GM21717 (cell line): ENCODE measurements around the gene CSPG4.
"Not testable (repeated sequence)": the region's sequence is repeated elsewhere in the genome, so short reads cannot be mapped to it uniquely, and the experiment has no call there.

Experiments
- ATAC-seq: cut with Tn5 transposase; IDR thresholded peaks from one replicate; pipeline ENCODE4 v1.9.1; 2021; ENCODE audit warnings: mild to moderate bottlenecking, moderate library complexity; ENCODE audit not compliant: unreplicated experiment

The CSPG4 gene, protein sequence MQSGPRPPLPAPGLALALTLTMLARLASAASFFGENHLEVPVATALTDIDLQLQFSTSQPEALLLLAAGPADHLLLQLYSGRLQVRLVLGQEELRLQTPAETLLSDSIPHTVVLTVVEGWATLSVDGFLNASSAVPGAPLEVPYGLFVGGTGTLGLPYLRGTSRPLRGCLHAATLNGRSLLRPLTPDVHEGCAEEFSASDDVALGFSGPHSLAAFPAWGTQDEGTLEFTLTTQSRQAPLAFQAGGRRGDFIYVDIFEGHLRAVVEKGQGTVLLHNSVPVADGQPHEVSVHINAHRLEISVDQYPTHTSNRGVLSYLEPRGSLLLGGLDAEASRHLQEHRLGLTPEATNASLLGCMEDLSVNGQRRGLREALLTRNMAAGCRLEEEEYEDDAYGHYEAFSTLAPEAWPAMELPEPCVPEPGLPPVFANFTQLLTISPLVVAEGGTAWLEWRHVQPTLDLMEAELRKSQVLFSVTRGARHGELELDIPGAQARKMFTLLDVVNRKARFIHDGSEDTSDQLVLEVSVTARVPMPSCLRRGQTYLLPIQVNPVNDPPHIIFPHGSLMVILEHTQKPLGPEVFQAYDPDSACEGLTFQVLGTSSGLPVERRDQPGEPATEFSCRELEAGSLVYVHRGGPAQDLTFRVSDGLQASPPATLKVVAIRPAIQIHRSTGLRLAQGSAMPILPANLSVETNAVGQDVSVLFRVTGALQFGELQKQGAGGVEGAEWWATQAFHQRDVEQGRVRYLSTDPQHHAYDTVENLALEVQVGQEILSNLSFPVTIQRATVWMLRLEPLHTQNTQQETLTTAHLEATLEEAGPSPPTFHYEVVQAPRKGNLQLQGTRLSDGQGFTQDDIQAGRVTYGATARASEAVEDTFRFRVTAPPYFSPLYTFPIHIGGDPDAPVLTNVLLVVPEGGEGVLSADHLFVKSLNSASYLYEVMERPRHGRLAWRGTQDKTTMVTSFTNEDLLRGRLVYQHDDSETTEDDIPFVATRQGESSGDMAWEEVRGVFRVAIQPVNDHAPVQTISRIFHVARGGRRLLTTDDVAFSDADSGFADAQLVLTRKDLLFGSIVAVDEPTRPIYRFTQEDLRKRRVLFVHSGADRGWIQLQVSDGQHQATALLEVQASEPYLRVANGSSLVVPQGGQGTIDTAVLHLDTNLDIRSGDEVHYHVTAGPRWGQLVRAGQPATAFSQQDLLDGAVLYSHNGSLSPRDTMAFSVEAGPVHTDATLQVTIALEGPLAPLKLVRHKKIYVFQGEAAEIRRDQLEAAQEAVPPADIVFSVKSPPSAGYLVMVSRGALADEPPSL (N-terminal part only)

DNA sequence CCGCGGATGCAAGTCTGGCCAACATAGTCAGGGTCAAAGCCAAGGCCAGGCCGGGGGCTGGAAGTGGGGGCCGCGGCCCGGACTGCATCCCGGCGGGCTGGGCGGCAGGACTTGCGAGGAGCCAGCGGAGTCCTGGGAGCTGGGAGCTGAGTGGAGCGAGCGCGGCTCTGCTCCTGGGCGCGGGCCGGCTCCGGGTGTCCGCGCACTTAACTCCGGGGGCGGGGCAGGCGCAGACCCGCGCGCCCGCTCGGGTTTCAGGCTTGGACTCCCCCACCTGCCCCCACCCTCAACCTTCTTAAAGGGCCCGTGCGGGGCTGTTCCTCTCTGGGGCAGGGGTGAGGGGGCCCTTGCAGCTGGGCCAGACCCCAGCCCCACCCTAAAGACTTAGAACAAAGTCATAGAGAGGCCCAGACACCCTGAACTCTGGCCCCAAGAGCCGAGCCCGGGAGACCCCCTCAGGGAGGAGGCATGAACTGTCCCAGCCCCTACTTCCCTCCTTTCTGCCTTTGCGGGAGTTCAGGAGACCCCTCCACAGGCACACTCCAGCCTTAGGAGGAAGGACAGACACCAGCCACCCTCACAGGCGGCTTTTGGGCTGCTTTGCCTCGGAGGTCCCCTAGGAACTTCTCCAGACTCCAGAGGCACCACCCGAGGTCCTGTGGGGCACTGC, at the start of gene CSPG4:
Gene CSPG4, minus strand, starts transcription at position 181 of the 670 bp plus-strand sequence. Its CDS starts 93 bp downstream, at position 88.
- ATAC-seq: no peak

DNA sequence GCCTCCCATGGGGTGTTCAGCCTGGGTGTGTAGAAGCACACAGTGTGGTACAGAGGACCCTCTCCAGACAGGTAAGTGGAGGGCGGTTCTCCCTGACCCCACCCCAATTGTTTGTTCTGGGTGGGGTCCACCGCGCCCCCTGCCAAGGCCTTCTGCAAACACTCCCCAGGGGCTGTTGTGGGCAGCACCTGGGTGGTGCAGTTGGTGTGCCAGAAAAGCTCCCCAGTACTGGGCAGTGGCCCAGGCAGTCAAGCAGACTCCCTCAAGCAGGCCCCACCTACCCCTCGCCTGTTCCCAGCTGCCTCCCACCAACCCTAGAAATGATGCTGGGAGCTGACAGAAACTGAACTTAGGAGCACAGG, 49.7 kb upstream of the CSPG4 start:
- not testable (repeated sequence) for ATAC-seq

DNA sequence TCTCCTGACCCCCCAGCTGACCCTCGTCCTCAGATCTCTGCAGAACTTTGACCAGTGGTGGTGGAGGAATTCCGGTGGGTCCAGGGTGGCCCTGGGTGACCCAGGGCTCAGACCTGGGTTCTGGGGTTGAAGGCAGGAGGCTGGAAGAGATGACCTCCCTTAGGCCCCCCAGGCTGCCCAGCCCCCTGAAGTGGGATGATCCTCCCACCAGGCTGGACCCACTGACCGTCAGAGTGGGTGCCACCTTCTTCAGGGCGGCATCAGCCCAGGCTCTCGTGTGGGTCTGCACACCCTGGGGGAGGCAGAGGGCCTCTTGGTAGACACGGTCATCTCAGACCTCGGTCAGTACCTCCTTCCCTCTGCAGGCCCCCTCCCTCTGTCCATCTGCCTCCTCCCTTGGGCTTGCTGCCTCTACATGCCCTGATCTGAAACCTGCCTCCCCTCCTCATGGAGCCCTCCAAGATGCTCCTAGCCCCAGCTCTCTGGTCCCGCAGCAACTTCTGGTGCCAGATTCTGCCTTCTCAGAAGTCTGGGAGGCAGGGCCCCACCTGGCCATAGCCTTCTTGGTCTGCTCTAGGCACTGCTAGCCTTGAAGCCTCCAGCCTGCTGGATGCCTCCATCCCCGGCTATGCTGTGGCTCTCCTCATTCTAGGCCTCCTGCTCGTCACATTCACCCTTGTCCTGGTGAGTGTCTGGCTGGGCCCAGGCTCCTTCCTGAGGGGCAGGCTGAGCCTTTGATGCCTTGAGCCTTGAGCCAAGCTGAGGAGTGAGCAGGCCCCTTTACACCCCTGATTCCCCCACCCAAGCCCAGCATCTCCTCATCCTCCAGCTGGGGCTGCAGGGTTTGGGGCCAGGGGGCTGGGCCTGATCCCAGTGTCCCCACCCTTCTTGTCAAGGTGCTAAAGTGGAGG, 49.1 kb upstream of the CSPG4 start:
- no peak for ATAC-seq

DNA sequence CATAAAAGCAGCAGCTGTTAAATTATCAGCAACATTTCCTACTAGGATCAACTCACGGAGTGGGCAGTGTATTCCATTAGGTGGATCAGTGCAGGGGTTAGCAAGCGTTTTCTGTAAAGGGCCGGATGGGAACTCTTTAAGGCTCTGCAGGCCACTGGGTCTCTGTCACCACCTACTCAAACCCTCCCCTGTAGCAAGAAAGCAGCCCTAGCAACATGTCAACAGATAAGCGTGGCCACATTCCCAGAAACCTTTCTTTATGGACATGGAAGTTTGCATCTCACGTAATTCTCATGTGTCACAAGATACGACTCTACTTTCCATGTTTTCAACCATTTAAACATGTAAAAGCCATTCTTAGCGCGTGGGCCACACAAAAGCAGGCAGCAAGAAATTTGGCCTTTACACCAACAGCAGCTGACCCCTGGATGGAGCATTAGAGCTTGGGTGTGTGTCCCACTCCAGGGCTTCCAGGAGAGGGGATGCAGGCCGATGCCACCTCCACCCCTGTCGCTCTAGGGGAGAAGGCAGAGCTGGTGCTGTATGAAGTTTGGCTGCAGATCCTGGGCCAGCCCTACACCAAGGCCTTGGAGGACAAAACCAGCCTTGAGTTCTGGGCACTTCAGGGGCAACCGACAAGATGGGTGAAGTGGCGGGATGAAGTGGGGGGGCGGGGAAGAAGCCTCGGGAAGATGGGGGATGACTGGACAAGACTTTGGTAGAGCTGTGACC, 48.2 kb upstream of the CSPG4 start:
- ATAC-seq: no peak

DNA sequence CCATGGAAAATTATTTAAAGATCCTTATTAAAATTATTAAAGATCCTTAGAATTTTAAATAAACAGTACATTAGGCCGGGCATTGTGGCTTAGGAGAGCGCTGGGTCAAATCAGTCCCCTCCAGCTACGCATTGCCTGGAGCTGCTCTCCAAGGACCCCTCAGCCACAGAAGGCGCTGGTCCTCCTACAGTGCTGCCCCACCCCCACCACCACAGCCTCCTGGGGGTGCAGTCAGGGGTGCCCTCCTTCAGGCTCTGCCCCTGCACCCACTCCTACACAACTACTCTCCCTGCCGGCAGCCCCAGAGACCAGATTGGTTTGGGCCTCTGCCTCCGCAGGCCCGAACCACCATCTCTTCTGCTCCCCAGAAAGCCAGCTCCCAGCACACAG, 47.5 kb upstream of the CSPG4 start:
- not testable (repeated sequence) for ATAC-seq

DNA sequence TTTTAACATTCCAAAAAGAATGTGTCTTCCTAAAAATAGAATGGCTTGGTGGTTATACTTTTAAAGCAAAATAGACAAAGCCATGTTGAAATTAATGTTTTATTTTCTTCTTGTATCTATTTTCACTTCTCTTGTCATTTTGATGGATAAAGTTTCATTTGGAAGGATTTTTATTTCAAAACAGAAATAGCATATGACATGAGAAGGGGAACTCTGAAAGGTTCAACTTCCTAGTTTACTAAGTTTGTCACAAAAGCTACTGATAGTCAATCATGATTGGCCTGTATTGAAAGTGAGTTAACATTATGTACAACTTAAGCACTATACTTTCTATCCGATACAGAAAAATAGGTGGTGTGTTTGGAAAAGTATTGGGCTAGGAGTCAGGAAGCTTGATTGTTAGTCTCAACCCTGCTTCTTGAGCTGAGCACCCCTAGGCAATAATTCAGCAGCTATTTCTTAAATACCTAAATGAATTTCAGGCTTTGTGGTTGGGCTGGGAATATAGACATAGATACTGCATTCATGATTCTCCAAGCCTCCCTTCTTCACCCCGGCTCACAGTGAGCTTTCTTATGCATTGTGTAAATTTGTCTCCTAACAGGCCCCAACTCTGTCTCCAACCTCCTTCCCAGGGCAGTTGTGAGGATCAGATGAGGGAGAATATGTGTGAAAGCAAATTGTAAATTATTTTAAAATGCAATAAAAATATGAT, 46.9 kb upstream of the CSPG4 start:
- ATAC-seq: no peak

DNA sequence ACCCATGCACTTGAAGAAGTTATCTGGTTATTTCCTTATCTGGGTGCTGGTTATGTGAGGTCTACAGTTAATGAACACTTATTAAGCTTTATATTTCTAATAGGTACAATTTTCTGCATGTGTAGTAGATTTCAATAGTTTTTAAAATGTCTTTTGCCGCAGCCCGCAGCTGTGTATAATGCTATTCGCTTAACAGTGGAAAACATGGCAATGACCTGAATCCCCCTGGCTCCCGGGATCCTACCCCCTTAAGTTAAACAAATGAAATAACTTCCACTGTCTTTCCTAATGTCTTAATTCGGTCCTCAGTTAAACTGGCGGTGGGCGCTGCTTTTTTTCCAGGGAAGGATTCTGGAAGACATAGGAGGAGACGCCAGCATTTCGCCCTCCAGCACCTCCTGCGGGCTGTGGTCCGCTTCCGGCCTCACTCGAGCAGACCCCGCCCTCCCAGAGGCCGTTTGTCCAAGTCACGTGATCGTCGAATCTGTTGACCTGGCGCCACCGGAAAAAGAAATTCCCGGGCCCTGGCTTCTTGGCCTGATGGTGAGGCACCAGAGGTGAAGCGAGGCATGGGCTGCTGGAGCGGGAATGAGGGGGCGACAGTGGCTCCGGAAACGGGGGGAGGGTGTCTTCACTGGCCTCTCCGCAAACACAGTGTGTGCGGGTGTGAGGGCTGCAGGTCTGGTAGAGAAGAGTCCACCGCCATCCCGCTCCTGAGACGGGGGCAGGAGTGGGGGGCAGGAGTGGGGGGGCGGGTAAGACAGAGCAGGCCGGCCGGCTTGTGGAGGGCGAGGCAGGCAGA, 45.6 kb upstream of the CSPG4 start:
- ATAC-seq: peak; percentile 81

DNA sequence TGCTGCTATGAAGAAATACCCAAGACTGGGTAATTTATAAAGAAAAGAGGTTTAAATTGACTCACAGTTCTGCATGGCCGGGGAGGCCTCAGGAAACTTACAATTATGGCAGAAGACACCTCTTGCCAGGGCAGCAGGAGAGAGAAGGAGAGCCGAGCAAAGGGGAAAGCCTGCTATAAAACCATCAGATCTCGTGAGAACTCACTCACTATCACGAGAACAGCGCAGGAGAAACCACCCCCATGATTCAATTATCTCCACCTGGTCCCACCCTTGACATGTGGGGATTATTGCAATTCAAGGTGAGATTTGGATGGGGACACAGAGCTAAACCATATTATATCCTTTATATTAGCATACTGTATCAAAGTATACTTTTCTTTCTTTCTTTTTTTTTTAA, 42.2 kb upstream of the CSPG4 start:
- not testable (repeated sequence) for ATAC-seq

DNA sequence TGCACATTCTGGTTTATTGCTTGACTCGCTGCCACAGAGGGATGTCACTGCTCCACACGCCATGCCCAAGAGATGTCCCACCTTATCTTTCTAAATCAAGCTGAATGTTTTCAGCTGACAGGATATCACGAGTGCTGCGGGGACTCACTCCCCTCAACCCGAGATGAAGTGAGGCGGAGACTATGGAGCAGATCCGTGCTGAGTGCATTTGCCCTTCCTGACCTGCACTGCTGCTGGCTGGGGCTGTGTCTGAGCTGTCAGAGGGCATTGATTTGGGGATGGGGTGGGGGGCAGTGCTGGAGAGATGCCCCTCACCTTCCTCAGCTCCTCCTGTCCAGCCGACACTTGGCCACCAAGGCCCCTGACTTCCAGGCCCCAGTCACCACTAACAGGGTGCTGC, 40.5 kb upstream of the CSPG4 start:
- no peak for ATAC-seq

DNA sequence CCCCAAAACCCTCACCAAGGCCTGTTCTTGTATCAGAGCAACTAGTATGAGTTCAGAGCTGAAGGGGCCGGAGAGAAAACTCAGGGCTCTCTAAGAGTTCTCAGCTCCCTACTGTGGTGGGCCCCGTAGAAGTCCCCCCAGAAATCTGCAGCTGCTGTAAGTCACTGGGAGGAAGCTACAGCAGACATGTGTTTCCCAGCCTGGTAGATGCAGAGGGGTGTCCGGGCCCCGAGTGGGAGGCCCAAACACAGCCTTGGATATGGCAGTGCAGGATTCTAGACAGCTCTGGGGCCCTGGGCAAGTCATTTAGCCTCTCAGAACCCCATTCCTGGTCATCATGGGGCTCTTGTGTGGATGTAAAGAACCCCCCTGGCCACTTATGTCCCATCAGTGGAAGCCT, 39.2 kb upstream of the CSPG4 start:
- no peak for ATAC-seq

DNA sequence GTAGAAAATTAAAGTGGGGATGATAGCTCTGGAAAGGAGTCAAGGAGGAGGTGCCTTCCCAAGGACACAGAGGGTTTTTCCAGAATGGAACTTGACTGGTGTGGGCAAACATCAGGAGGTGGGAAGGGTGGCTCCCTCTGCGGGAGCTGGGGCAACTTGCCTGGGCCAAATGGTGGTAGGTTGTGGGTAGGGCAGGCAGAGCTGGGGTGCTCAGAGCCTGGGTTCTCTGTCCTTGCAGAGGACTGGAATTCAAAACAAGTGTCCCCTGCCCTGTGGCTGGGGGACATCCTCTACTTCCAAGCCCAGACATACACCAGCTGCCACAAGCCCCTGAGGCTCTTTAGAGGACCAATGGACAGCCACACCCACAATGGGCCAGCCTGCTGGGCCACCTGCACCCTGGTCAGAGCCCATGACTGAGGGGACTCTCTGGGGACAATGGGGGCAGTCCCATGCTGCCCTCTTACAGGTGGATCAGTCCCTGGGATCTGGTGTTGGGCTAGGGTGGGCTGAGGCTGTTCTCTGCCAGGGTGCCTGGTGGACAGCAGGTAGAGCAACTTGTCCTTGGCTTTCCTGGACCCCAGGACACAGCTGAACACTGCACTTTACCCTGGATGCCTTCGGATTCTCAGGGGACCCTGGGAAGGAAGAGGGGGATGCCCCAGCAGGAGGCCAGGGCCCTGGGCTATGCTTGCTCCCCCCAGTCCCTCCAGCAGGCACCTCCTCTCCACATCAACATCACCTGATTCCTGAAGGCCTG, 38.6 kb upstream of the CSPG4 start:
- no peak for ATAC-seq

DNA sequence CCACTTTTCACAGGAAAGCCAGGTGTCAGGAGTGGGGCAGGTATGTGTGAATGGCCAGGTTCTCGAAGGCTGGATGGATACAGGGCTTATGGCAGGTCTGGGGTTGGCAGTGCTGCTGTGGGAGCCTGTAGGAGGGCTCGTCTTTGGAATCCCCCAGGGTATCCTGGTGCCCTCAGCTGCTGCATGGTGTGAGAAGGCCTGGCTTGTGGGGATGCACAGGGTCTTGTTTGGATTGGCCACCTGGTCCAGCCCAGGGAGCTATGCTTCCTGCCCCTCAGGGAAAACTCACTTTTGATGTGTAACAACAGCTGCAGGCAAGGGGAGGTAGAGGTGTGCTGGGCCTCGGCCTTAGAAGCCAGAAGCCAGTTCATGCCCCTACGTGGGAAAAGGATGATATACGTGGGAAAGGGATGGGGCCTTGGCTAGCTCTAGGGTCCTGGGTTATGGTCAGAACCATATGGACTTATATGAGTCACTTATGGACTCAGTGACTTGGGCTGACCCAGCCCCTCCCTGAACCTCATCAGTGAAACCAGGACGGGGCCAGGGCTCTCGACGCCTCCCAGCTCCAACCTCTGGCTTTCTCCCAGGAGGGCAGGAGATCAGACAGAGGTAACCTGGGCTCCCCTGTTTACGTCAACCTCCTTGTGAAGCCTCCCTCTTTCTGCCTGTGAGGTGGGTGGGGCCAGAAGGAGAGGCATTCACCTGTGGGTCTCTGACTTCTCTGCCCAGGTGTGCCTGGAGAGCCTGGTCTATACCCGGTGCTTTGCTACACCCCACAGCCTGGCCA, 37.8 kb upstream of the CSPG4 start:
- no peak for ATAC-seq

DNA sequence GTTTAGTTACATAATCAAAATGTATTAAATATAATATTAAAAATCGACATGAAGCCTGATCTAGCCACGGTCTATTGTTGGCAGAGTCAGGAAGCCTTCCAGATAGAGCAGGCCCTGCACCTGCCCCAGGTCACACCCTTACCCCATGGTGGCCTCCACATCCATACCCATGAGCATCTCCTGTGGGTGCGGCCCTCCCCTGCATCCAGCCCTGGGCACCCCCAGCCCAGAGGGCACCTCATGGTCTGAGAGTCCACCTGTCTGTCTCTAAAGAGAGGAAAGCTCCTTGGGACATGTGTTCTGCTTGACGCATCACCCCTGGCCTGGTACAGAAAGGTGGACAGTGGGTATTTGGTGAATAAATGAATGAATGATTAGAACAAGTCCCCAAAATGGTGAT, 37.2 kb upstream of the CSPG4 start:
- no peak for ATAC-seq

DNA sequence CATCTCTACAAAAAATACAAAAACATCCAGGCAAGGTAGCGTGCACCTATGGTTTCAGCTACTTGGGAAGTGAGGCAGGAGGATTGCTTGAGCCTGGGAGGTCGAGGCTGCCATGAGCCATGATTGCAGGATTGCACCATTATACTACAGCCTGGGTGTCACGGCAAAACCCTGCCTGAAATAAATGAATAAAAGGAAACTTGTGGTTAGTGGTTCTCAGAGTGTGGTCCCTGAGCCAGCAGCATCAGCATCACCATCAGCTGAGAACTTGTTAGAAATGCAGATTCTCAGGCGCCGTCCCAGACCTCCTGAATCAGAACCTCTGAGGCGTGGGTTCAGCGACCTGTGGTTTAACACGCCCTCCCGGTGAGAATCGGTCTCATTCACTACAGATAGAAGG, 36.2 kb upstream of the CSPG4 start:
- ATAC-seq: not testable (repeated sequence)

DNA sequence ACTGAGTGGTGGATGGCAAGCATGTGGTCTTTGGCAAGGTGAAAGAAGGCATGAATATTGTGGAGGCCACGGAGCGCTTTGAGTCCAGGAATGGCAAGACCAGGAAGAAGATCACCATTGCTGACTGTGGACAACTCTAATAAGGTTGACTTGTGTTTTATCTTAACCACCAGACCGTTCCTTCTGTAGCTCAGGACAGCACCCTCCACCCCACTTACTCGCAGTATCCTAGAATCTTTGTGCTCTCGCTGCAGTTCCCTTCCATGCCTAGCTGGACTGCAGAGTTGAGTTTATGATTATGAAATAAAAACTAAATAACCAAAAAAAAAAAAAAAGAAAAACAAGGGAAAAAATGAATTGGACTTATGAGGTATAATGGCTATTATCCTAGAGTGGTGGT, 34.5 kb upstream of the CSPG4 start:
- ATAC-seq: not testable (repeated sequence)

DNA sequence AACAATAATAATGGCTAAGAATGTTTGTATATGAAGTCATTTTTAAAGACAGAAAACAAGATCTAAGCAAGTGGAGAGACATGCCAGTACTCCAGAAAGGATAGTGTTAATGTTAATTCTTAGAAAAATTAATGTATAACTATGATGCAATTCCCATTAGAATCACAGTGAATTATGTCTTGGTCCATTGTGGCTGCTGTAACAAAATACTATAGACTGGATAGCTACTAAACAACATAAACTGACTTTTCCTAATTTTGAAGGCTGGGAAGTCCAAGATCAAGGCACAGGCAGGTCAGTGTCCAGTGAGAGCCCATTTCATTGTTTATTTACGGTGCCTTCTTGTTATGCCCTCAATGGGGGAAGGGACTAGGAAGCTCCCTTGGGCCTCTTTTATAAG, 32.7 kb upstream of the CSPG4 start:
- ATAC-seq: no peak
